Epithelial cell of proximal tubule (primary cell): ENCODE data around the gene MCRIP1. TPM values are rescaled to one million over a fixed set of nuclear protein-coding genes. Genes with fewer than 3 reads are reported as not detected.

ENCODE experiments used
- DNase-seq: peaks from one replicate; pipeline ENCODE4 v3.0.0-alpha.2; 2011; ENCODE audit warnings: low read depth
- H3K4me3 ChIP-seq: 2 replicates; pipeline ENCODE4 v1.5.1; 2011; ENCODE audit warnings: low read depth, mild to moderate bottlenecking, low read length
- CTCF ChIP-seq: conservative IDR thresholded peaks from 2 replicates; pipeline ENCODE4 v1.5.1; 2012; ENCODE audit warnings: low read depth, mild to moderate bottlenecking, low read length
- total RNA-seq: library from RNA; depleted of rRNA; stranded (reverse); fragments of >200 nt; gene quantifications from 2 replicates; pipeline ENCODE4 v1.2.3, GENCODE V29; 2015

MCRIP1 gene
- total RNA-seq, 1 donor from 2014 or later: 153 TPM

GRCh38 chr17:81802048-81802758 lies 30.9 kb downstream of the MCRIP1 start:
- no peak overlapping the region for H3K4me3 ChIP-seq
- DNase-seq: no peak
- TF ChIP-seq CTCF: no peak

GRCh38 chr17:81801327-81801726 lies 31.8 kb downstream of the MCRIP1 start:
- no peak for DNase-seq
- no peak overlapping the region for H3K4me3 ChIP-seq
- no peak for TF ChIP-seq CTCF

GRCh38 chr17:81794509-81794908 lies 38.6 kb downstream of the MCRIP1 start:
- no peak for TF ChIP-seq CTCF
- no peak for DNase-seq
- no peak overlapping the region for H3K4me3 ChIP-seq

GRCh38 chr17:81794074-81794476 lies 39.0 kb downstream of the MCRIP1 start:
- no peak overlapping the region for H3K4me3 ChIP-seq
- DNase-seq: no peak
- TF ChIP-seq CTCF: no peak

GRCh38 chr17:81792675-81793615 lies 40.1 kb downstream of the MCRIP1 start:
- H3K4me3 ChIP-seq: no peak overlapping the region
- DNase-seq: no peak
- no peak for TF ChIP-seq CTCF

Other genes starting within 250 kb of the MCRIP1 start
- 51.9 and 81.4 TPM in 2 replicates for gene NPLOC4, start 196.2 kb downstream of the MCRIP1 start, total RNA-seq
- 0.14 and 0.29 TPM in 2 replicates for gene TSPAN10, start 196.1 kb downstream of the MCRIP1 start, total RNA-seq
- 14.2 and 23.5 TPM in 2 replicates for gene PDE6G, start 176.7 kb downstream of the MCRIP1 start, total RNA-seq
- 24.4 and 30.6 TPM in 2 replicates for gene OXLD1, start 166.7 kb downstream of the MCRIP1 start, total RNA-seq
- gene CCDC137, start 166.6 kb downstream of the MCRIP1 start, total RNA-seq: 32.7 and 33.2 TPM in 2 replicates
- 43.5 and 59.0 TPM in 2 replicates for gene ARL16, start 149.5 kb downstream of the MCRIP1 start, total RNA-seq
- gene HGS, start 149.3 kb downstream of the MCRIP1 start, total RNA-seq: 122 and 144 TPM in 2 replicates
- 127 and 218 TPM in 2 replicates for gene MRPL12, start 129.9 kb downstream of the MCRIP1 start, total RNA-seq
- gene SLC25A10, start 121.0 kb downstream of the MCRIP1 start, total RNA-seq: 60.1 and 98.6 TPM in 2 replicates
- gene GCGR, start 29.1 kb downstream of the MCRIP1 start, total RNA-seq: not detected in 2 replicates
- gene PPP1R27, start 1.8 kb upstream of the MCRIP1 start, total RNA-seq: 0.17 and 0.36 TPM in 2 replicates
- 932 and 1,272 TPM in 2 replicates for gene P4HB, start 27.2 kb upstream of the MCRIP1 start, total RNA-seq
- gene ARHGDIA, start 38.0 kb upstream of the MCRIP1 start, total RNA-seq: 272 and 414 TPM in 2 replicates
- gene ALYREF, start 58.3 kb upstream of the MCRIP1 start, total RNA-seq: 179 and 367 TPM in 2 replicates
- 280 and 313 TPM in 2 replicates for gene ANAPC11, start 58.4 kb upstream of the MCRIP1 start, total RNA-seq
- gene NPB, start 68.9 kb upstream of the MCRIP1 start, total RNA-seq: 0.58 and 2.6 TPM in 2 replicates
- 24.3 and 95.4 TPM in 2 replicates for gene PCYT2, start 78.1 kb upstream of the MCRIP1 start, total RNA-seq
- 28.5 and 38.1 TPM in 2 replicates for gene SIRT7, start 84.9 kb upstream of the MCRIP1 start, total RNA-seq
- gene MAFG, start 94.4 kb upstream of the MCRIP1 start, total RNA-seq: 16.1 and 18.5 TPM in 2 replicates
- 54.3 and 109 TPM in 2 replicates for gene PYCR1, start 104.0 kb upstream of the MCRIP1 start, total RNA-seq
- not detected in 2 replicates for gene MYADML2, start 113.9 kb upstream of the MCRIP1 start, total RNA-seq
- not detected in 2 replicates for gene NOTUM, start 127.9 kb upstream of the MCRIP1 start, total RNA-seq
- gene ASPSCR1, start 144.3 kb upstream of the MCRIP1 start, total RNA-seq: 20.1 and 22.7 TPM in 2 replicates
- gene CENPX, start 189.6 kb upstream of the MCRIP1 start, total RNA-seq: 158 and 228 TPM in 2 replicates
- 44.5 and 44.6 TPM in 2 replicates for gene LRRC45, start 190.0 kb upstream of the MCRIP1 start, total RNA-seq
- gene RAC3, start 198.4 kb upstream of the MCRIP1 start, total RNA-seq: 52.9 and 60.0 TPM in 2 replicates
- 85.4 and 93.1 TPM in 2 replicates for gene DCXR, start 204.4 kb upstream of the MCRIP1 start, total RNA-seq
- 35.8 and 38.8 TPM in 2 replicates for gene RFNG, start 218.5 kb upstream of the MCRIP1 start, total RNA-seq
- gene GPS1, start 218.6 kb upstream of the MCRIP1 start, total RNA-seq: 105 and 200 TPM in 2 replicates
- 126 and 154 TPM in 2 replicates for gene DUS1L, start 232.5 kb upstream of the MCRIP1 start, total RNA-seq